ENCODE results near the gene GRB10.

GRB10 gene

GRCh38 chr7:50703654-50704053 is 79.0 kb downstream of the GRB10 start:
- no peak for DNase-seq (ENCODE audit: insufficient read length, low spot score)
- no peak for FAIRE-seq

DNA sequence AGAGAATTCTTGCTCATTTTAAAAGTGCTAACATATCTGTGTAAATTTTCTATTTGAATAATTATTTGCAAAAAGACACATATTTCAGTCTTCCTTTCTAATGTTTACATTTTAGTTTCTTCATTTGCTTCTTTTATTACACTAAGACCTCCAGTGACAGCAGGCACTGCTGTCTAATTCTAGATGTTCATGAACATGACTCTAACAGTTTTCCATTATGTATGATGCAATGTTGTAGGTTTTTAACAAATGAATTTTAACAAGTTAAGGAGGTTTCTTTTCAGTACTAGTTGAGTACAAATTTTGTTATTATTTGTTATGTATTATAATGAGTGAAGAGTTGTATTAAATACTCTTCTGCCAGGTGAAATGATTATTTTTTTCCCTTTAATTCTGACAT is 83.6 kb downstream of the GRB10 start:
- FAIRE-seq (no peak), DNase-seq (ENCODE audit: insufficient read length, low spot score) (no peak)

- FAIRE-seq: no peak
- no peak for DNase-seq (ENCODE audit: insufficient read length, low spot score)
Observed at GRCh38 chr7:50697748-50698147, 84.9 kb downstream of the GRB10 start.

DNA sequence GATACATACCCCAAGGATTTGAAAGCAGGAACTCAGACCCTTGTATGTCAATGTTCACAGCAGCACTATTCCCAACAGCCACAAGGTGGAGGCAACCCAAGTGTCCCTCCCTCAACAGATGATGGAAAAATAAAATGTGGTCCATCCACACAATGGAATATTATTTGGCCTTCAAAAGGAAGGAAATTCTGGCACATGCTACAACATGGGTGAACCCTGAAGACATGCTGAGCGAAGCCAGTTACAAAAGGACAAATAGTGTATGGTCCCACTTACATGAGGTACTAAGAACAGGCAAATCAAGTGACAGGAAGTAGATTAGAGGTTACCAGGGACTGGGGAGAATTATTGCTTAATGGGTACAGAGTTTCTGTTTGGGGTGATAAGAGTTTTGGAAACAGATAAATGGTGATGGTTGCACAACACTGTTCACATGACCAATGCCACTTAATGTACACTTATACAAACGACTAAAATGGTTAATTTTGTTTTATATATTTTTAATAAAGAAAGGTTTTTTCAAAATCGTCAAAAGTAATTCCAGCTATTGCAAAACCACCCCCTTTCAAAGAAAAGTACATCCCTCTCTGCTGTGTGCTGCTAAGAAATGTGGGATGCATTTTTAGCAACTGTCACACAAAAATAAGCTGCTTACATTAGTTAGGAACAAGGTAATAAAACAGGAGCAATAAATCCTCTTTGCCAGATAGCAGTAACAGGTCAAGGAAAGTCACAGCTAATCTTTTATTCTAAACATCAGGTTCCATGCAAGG is 85.7 kb downstream of the GRB10 start:
- DNase-seq (ENCODE audit: insufficient read length, low spot score) (no peak), FAIRE-seq (no peak)

DNA sequence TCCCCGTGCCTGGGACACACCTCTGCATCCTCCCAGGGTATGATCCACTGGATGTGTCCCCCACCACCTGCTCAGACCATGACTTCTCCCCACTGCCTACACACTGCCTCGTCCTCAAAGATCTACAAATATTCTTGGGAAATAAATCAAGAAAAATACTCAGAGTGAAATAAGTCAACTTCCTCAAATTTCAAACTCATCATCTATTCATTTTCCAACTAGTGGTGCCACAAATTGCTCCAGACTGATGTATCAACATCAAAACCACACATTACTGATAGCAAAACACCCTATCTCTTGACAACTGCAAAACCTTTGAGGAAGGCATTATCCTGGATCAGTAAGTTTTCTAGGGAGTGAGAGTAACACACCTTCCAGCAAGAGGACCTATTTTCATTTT is 87.7 kb downstream of the GRB10 start:
- FAIRE-seq (no peak), DNase-seq (ENCODE audit: insufficient read length, low spot score) (no peak)

- DNase-seq (ENCODE audit: insufficient read length, low spot score) (no peak), FAIRE-seq (no peak)
Observed at GRCh38 chr7:50693455-50694130, 89.1 kb downstream of the GRB10 start.

GRCh38 chr7:50690541-50691011 is 92.1 kb downstream of the GRB10 start:
- no peak for DNase-seq (ENCODE audit: insufficient read length, low spot score)
- FAIRE-seq: no peak

DNA sequence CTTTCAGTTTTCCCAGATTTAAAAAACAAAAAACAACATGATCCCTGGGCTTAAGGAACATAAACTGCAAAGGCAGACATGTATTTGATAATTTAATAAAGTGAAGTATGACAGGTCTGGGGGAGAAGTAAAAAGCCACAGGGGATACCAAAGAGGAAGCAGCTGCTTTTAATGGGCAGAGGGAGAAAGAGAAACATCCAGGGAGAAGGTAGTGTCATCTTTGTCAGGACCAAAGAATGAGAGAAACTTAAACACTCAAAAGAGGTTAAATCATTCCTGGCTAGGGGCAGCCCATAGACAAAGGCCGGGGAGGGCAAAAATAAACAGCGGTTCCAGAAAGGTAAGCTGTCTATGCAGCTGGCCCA is 94.5 kb downstream of the GRB10 start:
- DNase-seq (ENCODE audit: insufficient read length, low spot score): no peak
- no peak for FAIRE-seq

- DNase-seq (ENCODE audit: insufficient read length, low spot score) (no peak), FAIRE-seq (no peak)
Observed at GRCh38 chr7:50687575-50688225, 95.0 kb downstream of the GRB10 start.

GRCh38 chr7:50687096-50687495 is 95.6 kb downstream of the GRB10 start:
- no peak for FAIRE-seq
- DNase-seq (ENCODE audit: insufficient read length, low spot score): no peak

GRCh38 chr7:50685135-50686065 is 97.3 kb downstream of the GRB10 start:
- DNase-seq (ENCODE audit: insufficient read length, low spot score) (no peak), FAIRE-seq (no peak)

DNA sequence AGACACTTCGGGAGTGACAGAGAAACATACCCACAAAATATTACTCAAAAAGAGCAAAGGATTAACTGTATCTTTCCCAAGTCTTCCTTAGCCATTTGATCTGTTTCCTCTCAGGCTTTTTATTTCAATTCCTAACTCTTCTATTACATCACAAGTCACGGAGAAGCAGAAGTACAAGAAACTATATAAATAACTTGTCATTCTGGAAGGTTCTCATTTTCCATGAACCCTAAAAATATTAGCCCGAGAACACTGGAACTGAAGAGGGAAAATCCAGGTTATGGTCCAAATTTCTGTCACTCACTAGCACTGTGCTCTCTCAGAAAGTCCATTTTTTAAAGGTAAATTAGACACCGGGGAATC is 98.0 kb downstream of the GRB10 start:
- FAIRE-seq (no peak), DNase-seq (ENCODE audit: insufficient read length, low spot score) (no peak)

GRCh38 chr7:50684011-50684712 is 98.5 kb downstream of the GRB10 start:
- FAIRE-seq (no peak), DNase-seq (ENCODE audit: insufficient read length, low spot score) (no peak)

- FAIRE-seq: no peak
- DNase-seq (ENCODE audit: insufficient read length, low spot score): no peak
Observed at GRCh38 chr7:50682573-50682972, 100.1 kb downstream of the GRB10 start.

DNA sequence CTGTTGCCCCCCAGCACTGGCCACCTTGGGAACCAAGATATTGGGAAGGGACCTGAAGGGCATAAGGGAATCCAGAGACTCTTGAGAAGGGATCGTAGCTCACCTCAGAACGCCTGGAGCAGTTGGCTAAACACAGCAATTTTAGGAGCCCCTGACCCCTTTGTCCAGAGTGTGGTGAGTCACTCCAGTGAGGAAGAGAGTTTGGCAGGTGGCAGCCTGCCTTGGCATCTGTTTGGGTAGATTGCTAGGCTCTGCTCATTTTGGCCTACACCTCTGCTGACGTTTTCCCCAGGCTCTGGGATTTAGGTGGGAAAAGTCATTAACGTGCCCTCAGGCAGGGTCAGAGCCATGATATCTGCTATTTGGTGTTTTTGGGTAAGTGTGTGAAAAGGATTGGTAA is 100.6 kb downstream of the GRB10 start:
- FAIRE-seq (no peak), DNase-seq (ENCODE audit: insufficient read length, low spot score) (no peak)

- DNase-seq (ENCODE audit: insufficient read length, low spot score): no peak
- peak; percentile 11 for FAIRE-seq
Observed at GRCh38 chr7:50681432-50682045, 101.2 kb downstream of the GRB10 start.

GRCh38 chr7:50679218-50680007 is 103.3 kb downstream of the GRB10 start:
- DNase-seq (ENCODE audit: insufficient read length, low spot score): peak; percentile 32
- peak; percentile 71 for FAIRE-seq

- FAIRE-seq (no peak), DNase-seq (ENCODE audit: insufficient read length, low spot score) (no peak)
Observed at GRCh38 chr7:50678586-50678985, 104.1 kb downstream of the GRB10 start.

- FAIRE-seq (no peak), DNase-seq (ENCODE audit: insufficient read length, low spot score) (no peak)
Observed at GRCh38 chr7:50677638-50677996, 105.1 kb downstream of the GRB10 start.
